GM12891 (cell line): Measurements from ENCODE around the gene RAD9A.

Source experiments
- DNase-seq: peaks from one replicate; pipeline ENCODE4 v3.0.0; 2011; ENCODE audit warnings: low spot score; ENCODE audit not compliant: insufficient read length
- FAIRE-seq: peaks from 2 replicates; lab custom pipeline; 2011; peaks lifted over from hg19 to GRCh38; lab: Jason Lieb, UNC
- PAX5 ChIP-seq: IDR thresholded peaks from 2 replicates; pipeline ENCODE4 v1.6.1; 2011; ENCODE audit warnings: low read length, moderate library complexity, mild to moderate bottlenecking; ENCODE audit not compliant: insufficient read depth, severe bottlenecking
- POLR2A ChIP-seq: IDR thresholded peaks from 2 replicates; pipeline ENCODE4 v1.6.1; 2011; ENCODE audit warnings: low read depth, low read length, control low read depth
- POLR2AphosphoS5 ChIP-seq: IDR thresholded peaks from 2 replicates; pipeline ENCODE4 v1.6.1; 2011; ENCODE audit warnings: low read depth, low read length, control low read depth
- POU2F2 ChIP-seq: IDR thresholded peaks from 2 replicates; pipeline ENCODE4 v1.6.1; 2011; ENCODE audit warnings: low read depth, mild to moderate bottlenecking, control low read depth, low read length, moderate library complexity
- SPI1 ChIP-seq: IDR thresholded peaks from 2 replicates; pipeline ENCODE4 v1.6.1; 2011; ENCODE audit warnings: low read depth, low read length, control low read depth
- TAF1 ChIP-seq: IDR thresholded peaks from 2 replicates; pipeline ENCODE4 v1.6.1; 2011; ENCODE audit warnings: low read depth, low read length, control low read depth

RAD9A gene

DNA sequence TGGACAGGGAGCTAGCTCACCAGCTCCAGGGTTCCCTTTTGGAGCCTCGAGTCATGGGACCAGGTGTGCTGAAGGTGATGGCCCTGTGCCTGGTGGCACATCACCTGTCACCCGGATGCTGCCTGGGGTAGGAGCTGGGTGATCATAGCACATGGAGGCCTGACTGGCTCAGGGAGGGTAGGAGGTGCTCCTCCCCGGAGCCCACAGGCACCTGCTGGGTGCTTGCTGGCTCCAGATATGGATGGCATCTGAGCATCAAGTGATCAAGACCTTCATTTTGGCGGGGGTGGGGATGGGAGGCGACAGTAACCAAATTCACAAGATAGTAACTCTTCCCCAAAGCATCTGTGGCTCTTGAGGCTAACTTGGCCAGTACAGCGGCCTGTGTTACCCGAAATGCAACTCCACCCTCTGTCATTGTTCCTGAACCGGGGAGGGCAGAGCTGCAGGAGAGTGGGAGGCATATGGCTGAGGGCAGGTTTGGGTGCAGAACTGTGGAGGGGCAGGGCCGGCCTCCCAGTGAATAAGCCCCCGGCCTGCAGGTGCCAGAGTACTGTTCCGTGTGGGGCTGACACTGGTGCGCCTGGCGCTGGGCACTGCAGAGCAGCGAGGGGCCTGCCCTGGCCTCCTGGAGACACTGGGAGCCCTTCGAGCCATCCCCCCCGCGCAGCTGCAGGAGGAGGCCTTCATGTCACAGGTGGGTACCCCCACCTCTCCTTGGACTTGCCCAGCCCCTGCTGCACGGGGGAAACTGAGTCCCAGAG is 16.8 kb downstream of the RAD9A start:
- TF ChIP-seq SPI1: no peak
- no peak for TF ChIP-seq POLR2AphosphoS5
- no peak for TF ChIP-seq POU2F2
- TF ChIP-seq PAX5: no peak
- no peak for TF ChIP-seq POLR2A
- TF ChIP-seq TAF1: no peak
- no peak for DNase-seq
- no peak for FAIRE-seq

DNA sequence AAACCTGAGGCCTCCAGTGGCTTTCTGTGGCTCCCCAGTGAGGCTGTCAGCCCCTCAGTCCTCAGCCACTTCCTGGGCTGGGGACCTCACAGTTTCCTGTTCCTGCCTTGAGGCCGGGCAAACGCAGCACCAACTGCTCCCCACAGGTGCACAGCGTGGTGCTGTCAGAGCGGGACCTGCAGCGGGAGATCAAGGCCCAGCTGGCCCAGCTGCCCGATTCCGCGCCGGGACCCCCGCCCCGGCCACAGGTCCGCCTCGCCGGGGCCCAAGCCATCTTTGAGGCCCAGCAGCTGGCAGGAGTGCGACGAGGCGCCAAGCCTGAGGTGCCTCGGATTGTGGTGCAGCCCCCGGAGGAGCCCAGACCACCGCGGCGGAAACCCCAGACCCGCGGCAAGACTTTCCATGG is 17.5 kb downstream of the RAD9A start:
- FAIRE-seq (peak; percentile 99), DNase-seq (peak; percentile 91)
- TF ChIP-seq SPI1 (0 out of 2 replicates have a peak, but pooled peaks have one; percentile 31), POLR2AphosphoS5 (peak; percentile 68), POLR2A (peak; percentile 48; the same call in 1 of the 2 replicates), TAF1 (peak; percentile 31; the same call in 1 of the 2 replicates), PAX5 (no peak), POU2F2 (no peak)

GRCh38 chr11:67409781-67410368 is 18.1 kb downstream of the RAD9A start:
- FAIRE-seq (no peak), DNase-seq (no peak)
- TF ChIP-seq PAX5 (no peak), POLR2AphosphoS5 (no peak)

DNA sequence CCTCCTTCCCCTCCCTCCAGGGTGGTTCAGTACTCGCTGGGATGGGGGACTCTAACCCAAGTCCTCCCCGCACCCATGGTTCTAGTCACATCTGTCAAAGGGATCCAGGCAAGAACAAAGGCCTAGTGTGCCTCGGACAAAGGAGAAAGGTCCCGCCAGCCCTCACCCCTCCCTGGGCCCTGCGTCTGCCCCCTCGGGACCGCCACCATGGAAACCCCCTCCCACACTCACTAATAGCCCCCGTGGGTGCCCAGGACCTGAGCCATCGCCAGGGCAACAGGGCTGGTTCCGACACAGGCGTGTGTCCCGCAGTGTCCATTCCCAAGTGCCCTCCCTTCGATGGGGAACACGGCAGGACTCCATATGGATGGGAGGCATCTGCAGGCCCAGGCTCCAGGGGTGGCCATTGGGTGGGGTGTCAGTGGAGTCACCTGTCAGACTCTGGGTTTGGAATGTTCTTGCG is 18.6 kb downstream of the RAD9A start:
- TF ChIP-seq POLR2A (no peak), POLR2AphosphoS5 (0 out of 2 replicates have a peak, but pooled peaks have one; percentile 11)
- FAIRE-seq: no peak

DNA sequence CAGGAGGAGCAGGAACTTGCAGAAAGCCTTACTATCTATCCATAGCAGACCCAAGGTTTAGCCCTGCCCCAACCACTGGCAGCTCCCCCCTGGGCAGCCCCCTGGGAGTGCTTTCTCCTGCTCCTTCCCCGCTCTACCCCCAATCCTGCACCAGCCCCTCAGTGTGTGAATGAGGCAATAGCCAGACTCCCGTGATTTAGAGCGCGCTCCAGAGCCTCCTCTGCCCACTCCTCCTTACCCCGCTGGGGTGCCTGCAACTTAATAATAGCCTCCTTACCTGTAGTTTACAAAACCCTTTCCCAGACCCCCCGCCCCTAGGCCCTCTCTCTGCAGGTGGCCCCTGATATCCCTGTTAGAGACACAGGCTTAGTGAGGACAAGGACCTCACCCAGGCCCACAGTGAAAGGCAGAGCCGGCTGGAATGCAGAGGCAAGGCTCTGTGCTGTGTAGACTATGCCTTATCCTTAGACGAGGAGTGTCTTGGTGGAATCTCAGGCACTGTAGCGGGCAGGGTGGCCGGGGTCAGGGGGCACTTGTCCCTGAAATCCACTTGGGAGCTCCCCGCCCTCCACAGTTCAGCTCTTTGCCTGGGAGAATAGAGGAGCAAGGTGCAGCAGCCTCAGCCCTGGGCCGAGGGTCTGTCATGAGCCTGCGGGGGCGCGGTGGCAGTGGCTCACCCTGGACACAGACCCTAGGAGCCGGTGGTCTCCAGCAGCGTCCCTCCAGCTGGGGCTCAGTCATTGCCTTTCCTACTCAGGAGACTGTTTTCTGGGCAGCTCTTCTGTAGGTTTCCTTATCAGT is 19.4 kb downstream of the RAD9A start:
- TF ChIP-seq POU2F2: no peak
- TF ChIP-seq POLR2AphosphoS5: no peak
- no peak for TF ChIP-seq POLR2A
- no peak for TF ChIP-seq PAX5
- no peak for TF ChIP-seq SPI1
- TF ChIP-seq TAF1: no peak
- no peak for DNase-seq
- no peak for FAIRE-seq

More for the DNA sequence above, 18.6 kb downstream of the RAD9A start:
- DNase-seq: no peak

GRCh38 chr11:67411785-67412152 is 20.0 kb downstream of the RAD9A start:
- DNase-seq (no peak), FAIRE-seq (peak; percentile 62)
- TF ChIP-seq SPI1 (peak; percentile 48; the same call in 1 of the 2 replicates), POU2F2 (no peak), PAX5 (no peak), TAF1 (no peak)

- no peak for FAIRE-seq
- TF ChIP-seq POU2F2 (no peak), SPI1 (no peak), TAF1 (no peak), POLR2AphosphoS5 (no peak), PAX5 (no peak), POLR2A (no peak)
- no peak for DNase-seq
These were observed 20.9 kb downstream of the RAD9A start for GRCh38 chr11:67412495-67413179.

GRCh38 chr11:67413266-67413849 is 21.6 kb downstream of the RAD9A start:
- no peak for TF ChIP-seq POLR2A
- TF ChIP-seq POU2F2: no peak
- TF ChIP-seq POLR2AphosphoS5: no peak
- TF ChIP-seq TAF1: no peak
- TF ChIP-seq SPI1: no peak
- no peak for TF ChIP-seq PAX5
- DNase-seq (no peak), FAIRE-seq (no peak)
